Endothelial cell (in vitro differentiated cells): Measurements from ENCODE around the gene NOCT. TPM values are rescaled to one million over a fixed set of nuclear protein-coding genes. Genes with fewer than 3 reads are reported as not detected.

ENCODE experiments used
- DNase-seq: peaks from one replicate; pipeline ENCODE4 v3.0.0; 2021; ENCODE audit warnings: low spot score
- H3K27ac Mint-ChIP-seq: one replicate; pipeline ENCODE4 v1.8.0; 2021; ENCODE audit warnings: mixed read lengths, inconsistent platforms; ENCODE audit not compliant: unreplicated experiment
- H3K27me3 Mint-ChIP-seq: one replicate; pipeline ENCODE4 v1.8.0; 2021; ENCODE audit warnings: mild to moderate bottlenecking, moderate library complexity, mixed read lengths, inconsistent platforms; ENCODE audit not compliant: unreplicated experiment
- H3K36me3 Mint-ChIP-seq: one replicate; pipeline ENCODE4 v1.8.0; 2021; ENCODE audit warnings: mild to moderate bottlenecking, low read depth, mixed read lengths, inconsistent platforms; ENCODE audit not compliant: unreplicated experiment
- H3K4me1 Mint-ChIP-seq: one replicate; pipeline ENCODE4 v1.8.0; 2021; ENCODE audit warnings: mild to moderate bottlenecking, mixed read lengths, inconsistent platforms; ENCODE audit not compliant: unreplicated experiment
- H3K4me3 Mint-ChIP-seq: one replicate; pipeline ENCODE4 v1.8.0; 2021; ENCODE audit warnings: mild to moderate bottlenecking, mixed read lengths, inconsistent platforms; ENCODE audit not compliant: unreplicated experiment
- H3K9me3 Mint-ChIP-seq: one replicate; pipeline ENCODE4 v1.8.0; 2021; ENCODE audit warnings: mixed read lengths, inconsistent platforms; ENCODE audit not compliant: unreplicated experiment
- CTCF ChIP-seq: fragments of 200-600 bp; sonication (generic); IDR thresholded peaks from one replicate; pipeline ENCODE4 v1.5.0; 2021; ENCODE audit warnings: antibody characterized with exemption; ENCODE audit not compliant: unreplicated experiment
- total RNA-seq: library from RNA; stranded (reverse); fragmentation: NEBNext Ultra II Directional; extraction: Animal tissue kit (Norgen Biotek cat#: 25700); gene quantifications from one replicate; pipeline ENCODE4 v1.2.1, GENCODE V29; 2021; ENCODE audit not compliant: unreplicated experiment

Gene NOCT
- total RNA-seq, 1 donor from 2014 or later: 9.3 TPM

DNA sequence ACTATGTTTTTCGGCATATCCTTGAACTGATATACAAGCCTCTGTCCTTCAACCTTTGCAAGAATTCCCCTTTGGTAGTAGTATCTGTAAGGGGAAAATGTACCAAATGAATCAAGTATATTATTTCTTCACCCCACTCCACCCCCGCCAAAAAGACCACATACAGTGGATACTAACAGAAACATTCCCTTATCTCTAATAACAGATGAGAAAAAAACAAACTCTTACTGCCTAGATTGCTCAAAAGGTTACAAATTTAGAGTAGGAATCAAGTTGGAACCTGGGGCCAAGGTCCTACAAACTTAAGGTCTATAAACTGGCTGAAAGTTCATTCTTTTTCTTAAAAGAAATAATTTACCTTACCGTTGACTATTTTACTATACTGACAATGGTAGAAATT, 45.0 kb downstream of the NOCT start:
- no peak for TF ChIP-seq CTCF
- H3K36me3 Mint-ChIP-seq: peaks cover 22% of the 10 kb centered on the region
- no peaks in the 10 kb centered on the region for H3K27me3 Mint-ChIP-seq
- no peak for DNase-seq
- peaks cover 6% of the 10 kb centered on the region for H3K4me1 Mint-ChIP-seq
- no peaks in the 10 kb centered on the region for H3K9me3 Mint-ChIP-seq
- H3K4me3 Mint-ChIP-seq: no peak overlapping the region
- no peak overlapping the region for H3K27ac Mint-ChIP-seq

DNA sequence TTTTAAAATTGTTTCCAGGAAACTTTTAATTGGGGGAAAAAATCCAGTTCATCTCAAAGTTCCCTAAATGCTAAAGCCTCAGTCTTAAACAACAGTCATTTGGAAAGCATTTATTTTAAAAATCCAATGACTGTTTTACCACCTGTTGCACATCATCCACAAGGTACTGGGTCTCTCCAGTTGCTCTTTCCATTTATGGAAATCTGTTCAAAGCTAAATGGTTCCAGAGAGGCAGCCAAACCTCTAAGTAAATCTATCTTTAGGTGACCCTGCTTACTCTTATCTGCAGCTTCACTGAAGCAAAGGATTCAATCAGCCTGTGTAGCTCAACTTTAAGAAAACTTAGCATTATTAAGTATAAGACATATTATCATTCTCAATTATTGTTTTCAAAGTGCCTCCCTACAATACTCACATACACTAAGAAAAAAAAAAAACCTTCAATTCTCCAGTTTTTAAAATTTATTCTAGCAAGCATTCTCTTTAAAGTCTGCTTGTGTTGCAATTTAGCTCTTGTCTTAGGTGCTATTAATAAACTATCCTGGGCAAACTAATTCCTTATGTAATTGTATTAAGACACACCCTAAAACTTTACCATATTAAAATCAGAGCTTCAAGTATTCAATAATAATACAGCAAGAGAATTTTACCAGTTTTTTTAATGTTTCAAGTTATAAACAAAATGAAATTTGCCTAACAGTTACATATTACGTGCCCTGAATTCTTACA, 60.6 kb downstream of the NOCT start:
- no peaks in the 10 kb centered on the region for H3K27me3 Mint-ChIP-seq
- no peak for DNase-seq
- H3K4me3 Mint-ChIP-seq: no peak overlapping the region
- H3K36me3 Mint-ChIP-seq: peaks cover 10% of the 10 kb centered on the region
- TF ChIP-seq CTCF: no peak
- H3K9me3 Mint-ChIP-seq: no peaks in the 10 kb centered on the region
- H3K4me1 Mint-ChIP-seq: peaks cover 6% of the 10 kb centered on the region
- H3K27ac Mint-ChIP-seq: no peak overlapping the region

GRCh38 chr4:139077567-139078355, 62.2 kb downstream of the NOCT start:
- Mint-ChIP-seq H3K27me3 (peaks cover 3% of the 10 kb centered on the region), H3K4me3 (no peak overlapping the region), H3K4me1 (peaks cover 19% of the 10 kb centered on the region), H3K27ac (no peak overlapping the region), H3K9me3 (no peaks in the 10 kb centered on the region), H3K36me3 (peaks cover 3% of the 10 kb centered on the region)
- no peak for TF ChIP-seq CTCF
- DNase-seq: no peak

DNA sequence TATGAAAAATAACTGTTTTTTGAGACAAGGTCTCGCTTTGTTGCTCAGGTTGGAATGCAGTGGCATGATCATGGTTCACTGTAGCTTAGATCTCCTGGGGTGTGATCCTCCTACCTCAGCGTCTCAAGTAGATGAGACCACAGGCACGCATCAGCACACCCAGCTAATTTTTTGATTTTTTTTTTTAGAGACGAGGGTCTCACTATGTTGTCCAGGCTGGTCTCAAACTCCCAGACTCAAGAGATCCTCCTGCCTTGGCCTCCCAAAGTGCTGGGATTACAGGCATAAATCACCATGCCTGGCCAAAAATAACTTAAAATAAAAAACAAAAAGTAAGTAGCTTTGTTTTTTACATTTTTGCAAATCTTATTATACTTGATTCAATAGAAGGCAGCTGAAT, 63.3 kb downstream of the NOCT start:
- no peak for DNase-seq
- TF ChIP-seq CTCF: no peak
- Mint-ChIP-seq H3K27me3 (peaks cover 5% of the 10 kb centered on the region), H3K9me3 (no peaks in the 10 kb centered on the region), H3K27ac (no peak overlapping the region), H3K36me3 (peaks cover 5% of the 10 kb centered on the region), H3K4me3 (no peak overlapping the region), H3K4me1 (peaks cover 24% of the 10 kb centered on the region)
